Measurements from ENCODE around the gene ZNF660.

DNA sequence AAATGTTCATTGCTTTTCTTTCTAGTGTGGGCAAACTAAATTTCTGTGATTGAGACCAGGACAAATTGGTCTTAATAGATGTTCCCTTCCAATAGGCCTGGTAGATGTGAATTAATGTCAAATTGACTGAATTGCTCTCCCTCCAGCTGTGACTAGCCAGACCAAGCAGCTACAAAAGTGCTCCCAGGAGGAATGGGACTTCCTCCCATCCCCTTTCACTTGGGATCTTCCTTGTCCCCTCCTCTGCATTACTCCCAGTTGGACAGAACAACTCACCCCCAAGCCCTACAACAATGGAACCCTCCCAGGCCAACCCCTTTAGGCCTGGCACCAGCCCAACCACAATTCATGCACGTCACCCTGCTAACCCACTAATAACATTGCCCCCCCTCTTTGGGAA is 49.4 kb upstream of the ZNF660 start:
- TF ChIP-seq, protein P1, sequence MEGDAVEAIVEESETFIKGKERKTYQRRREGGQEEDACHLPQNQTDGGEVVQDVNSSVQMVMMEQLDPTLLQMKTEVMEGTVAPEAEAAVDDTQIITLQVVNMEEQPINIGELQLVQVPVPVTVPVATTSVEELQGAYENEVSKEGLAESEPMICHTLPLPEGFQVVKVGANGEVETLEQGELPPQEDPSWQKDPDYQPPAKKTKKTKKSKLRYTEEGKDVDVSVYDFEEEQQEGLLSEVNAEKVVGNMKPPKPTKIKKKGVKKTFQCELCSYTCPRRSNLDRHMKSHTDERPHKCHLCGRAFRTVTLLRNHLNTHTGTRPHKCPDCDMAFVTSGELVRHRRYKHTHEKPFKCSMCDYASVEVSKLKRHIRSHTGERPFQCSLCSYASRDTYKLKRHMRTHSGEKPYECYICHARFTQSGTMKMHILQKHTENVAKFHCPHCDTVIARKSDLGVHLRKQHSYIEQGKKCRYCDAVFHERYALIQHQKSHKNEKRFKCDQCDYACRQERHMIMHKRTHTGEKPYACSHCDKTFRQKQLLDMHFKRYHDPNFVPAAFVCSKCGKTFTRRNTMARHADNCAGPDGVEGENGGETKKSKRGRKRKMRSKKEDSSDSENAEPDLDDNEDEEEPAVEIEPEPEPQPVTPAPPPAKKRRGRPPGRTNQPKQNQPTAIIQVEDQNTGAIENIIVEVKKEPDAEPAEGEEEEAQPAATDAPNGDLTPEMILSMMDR (IDR thresholded peaks at IDR 0.05): no peak
- no peak for TF ChIP-seq EP300 (IDR thresholded peaks at IDR 0.05)
